ENCODE results near the gene GART.
"Not testable (repeated sequence)": the region's sequence is repeated elsewhere in the genome, so short reads cannot be mapped to it uniquely, and the experiment has no call there.

The GART gene

GRCh38 chr21:33522953-33523349 lies 19.0 kb downstream of the GART start:
- no peaks in the 10 kb centered on the region for H3K27me3 ChIP-seq (ENCODE audit: insufficient read depth, low read length)
- peaks cover 49% of the 10 kb centered on the region for H3K36me3 ChIP-seq (ENCODE audit: insufficient read depth, low read length)
- H3K4me1 ChIP-seq (ENCODE audit: insufficient read depth, low read length) = no peaks in the 10 kb centered on the region
- no peaks in the 10 kb centered on the region for H3K9me3 ChIP-seq (ENCODE audit: low read length)
- H3K4me3 ChIP-seq (ENCODE audit: low read length) = no peak overlapping the region
- no peak overlapping the region for H2AFZ ChIP-seq (ENCODE audit: low read depth, low read length)

DNA sequence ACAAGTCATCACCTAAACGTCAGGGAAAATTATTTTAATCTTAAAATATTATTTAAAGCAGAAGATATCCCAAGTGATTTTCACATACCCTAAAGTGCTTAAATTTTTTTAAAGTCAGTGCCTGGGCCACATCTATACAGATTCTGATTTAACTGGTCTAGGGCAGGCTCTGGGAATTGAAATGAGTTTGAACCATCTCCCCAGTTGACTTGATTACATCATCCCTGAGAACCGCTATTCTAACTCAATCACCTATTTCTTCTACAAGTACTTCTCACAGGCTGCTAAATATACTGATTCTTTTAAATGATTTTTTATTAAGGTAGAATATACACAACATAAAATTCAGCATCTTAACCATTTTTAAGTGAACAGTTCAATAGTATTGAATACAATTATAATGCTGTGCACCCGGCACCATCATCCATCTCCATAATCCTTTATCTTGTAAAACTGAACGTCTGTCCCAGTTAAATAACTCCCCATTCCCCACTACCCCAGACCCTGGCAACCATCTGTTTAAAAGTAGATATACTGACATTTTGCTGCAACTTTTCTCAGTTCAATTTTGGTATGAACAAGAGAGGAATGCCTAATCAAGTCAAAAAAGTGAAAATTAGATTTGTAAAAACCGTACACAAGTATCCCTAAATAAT lies 19.5 kb downstream of the GART start:
- H3K4me3 ChIP-seq (ENCODE audit: low read length) = no peak overlapping the region
- no peaks in the 10 kb centered on the region for H3K27me3 ChIP-seq (ENCODE audit: insufficient read depth, low read length)
- H2AFZ ChIP-seq (ENCODE audit: low read depth, low read length) = no peak overlapping the region
- peaks cover 50% of the 10 kb centered on the region for H3K36me3 ChIP-seq (ENCODE audit: insufficient read depth, low read length)
- no peaks in the 10 kb centered on the region for H3K4me1 ChIP-seq (ENCODE audit: insufficient read depth, low read length)
- H3K9me3 ChIP-seq (ENCODE audit: low read length) = no peaks in the 10 kb centered on the region

DNA sequence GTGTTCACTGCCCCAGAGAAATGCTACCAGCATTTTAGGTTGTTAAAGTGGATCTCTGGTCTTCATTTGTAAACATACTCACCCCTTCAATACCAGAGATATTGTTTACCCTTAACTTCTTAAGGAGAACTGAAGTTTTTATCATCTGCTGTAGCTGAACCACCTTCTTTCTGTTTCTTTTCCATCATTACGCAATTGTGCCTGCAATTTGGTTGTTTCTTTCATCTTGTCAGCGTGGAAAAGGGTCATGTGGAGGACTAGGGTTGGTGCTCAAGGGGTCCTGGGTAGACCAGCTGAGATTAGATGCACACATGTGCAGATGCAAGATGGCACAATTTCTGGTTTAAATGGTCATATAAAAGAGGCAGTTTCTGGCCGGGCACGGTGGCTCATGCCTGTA lies 23.0 kb downstream of the GART start:
- Histone ChIP-seq H3K4me3 (ENCODE audit: low read length) (no peak overlapping the region), H3K9me3 (ENCODE audit: low read length) (no peaks in the 10 kb centered on the region), H2AFZ (ENCODE audit: low read depth, low read length) (no peak overlapping the region), H3K4me1 (ENCODE audit: insufficient read depth, low read length) (no peaks in the 10 kb centered on the region), H3K36me3 (ENCODE audit: insufficient read depth, low read length) (peaks cover 54% of the 10 kb centered on the region), H3K27me3 (ENCODE audit: insufficient read depth, low read length) (no peaks in the 10 kb centered on the region)

- Histone ChIP-seq H3K27me3 (ENCODE audit: insufficient read depth, low read length) (no peaks in the 10 kb centered on the region), H2AFZ (ENCODE audit: low read depth, low read length) (no peak overlapping the region), H3K9me3 (ENCODE audit: low read length) (peaks cover 3% of the 10 kb centered on the region), H3K4me3 (ENCODE audit: low read length) (no peak overlapping the region), H3K4me1 (ENCODE audit: insufficient read depth, low read length) (no peaks in the 10 kb centered on the region), H3K36me3 (ENCODE audit: insufficient read depth, low read length) (peaks cover 69% of the 10 kb centered on the region)
Observed at GRCh38 chr21:33514229-33514628, 27.7 kb downstream of the GART start.

DNA sequence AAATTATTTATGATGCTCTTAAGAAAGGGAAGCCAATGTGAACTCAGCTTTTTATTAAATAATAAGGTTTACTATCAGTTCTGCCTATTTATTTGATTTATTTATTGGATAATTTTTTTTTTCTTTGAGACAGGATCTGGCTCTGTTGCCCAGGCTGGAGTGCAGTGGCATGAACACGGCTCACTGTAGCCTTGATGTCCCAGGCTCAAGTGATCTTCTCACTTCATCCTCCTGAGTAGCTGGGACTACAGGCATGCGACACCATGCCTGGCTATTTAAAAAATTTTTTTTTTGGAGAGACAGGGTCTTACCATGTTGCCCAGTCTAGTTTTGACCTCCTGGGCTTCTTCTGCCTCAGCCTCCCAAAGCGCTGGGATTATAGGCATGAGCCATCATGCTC lies 29.4 kb downstream of the GART start:
- no peak overlapping the region for H2AFZ ChIP-seq (ENCODE audit: low read depth, low read length)
- no peaks in the 10 kb centered on the region for H3K27me3 ChIP-seq (ENCODE audit: insufficient read depth, low read length)
- H3K4me3 ChIP-seq (ENCODE audit: low read length) = no peak overlapping the region
- peaks cover 3% of the 10 kb centered on the region for H3K9me3 ChIP-seq (ENCODE audit: low read length)
- peaks cover 75% of the 10 kb centered on the region for H3K36me3 ChIP-seq (ENCODE audit: insufficient read depth, low read length)
- H3K4me1 ChIP-seq (ENCODE audit: insufficient read depth, low read length) = no peaks in the 10 kb centered on the region

DNA sequence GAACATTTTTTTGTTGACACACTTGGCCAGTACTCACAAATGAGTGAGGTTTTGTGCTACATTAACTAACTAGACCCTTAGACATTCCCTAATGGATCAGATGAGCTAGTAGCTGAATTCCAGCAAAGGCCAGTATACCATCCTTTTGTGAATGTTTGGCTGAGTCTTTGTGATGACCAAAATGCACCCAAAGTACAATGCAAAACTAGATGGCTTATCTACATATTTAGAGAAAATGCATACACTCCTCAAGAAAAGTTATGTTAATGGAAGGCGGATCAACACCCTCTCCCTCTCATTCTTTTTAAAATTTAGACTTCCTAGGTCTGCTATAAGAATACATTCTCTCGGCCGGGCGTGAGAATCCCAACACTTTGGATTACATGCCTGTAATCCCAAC lies 30.3 kb downstream of the GART start:
- no peaks in the 10 kb centered on the region for H3K27me3 ChIP-seq (ENCODE audit: insufficient read depth, low read length)
- H3K36me3 ChIP-seq (ENCODE audit: insufficient read depth, low read length) = peaks cover 72% of the 10 kb centered on the region
- no peak overlapping the region for H3K4me3 ChIP-seq (ENCODE audit: low read length)
- no peaks in the 10 kb centered on the region for H3K4me1 ChIP-seq (ENCODE audit: insufficient read depth, low read length)
- H3K9me3 ChIP-seq (ENCODE audit: low read length) = peaks cover 6% of the 10 kb centered on the region
- no peak overlapping the region for H2AFZ ChIP-seq (ENCODE audit: low read depth, low read length)

- Histone ChIP-seq H3K4me3 (ENCODE audit: low read length) (no peak overlapping the region), H2AFZ (ENCODE audit: low read depth, low read length) (no peak overlapping the region), H3K27me3 (ENCODE audit: insufficient read depth, low read length) (no peaks in the 10 kb centered on the region), H3K36me3 (ENCODE audit: insufficient read depth, low read length) (peaks cover 68% of the 10 kb centered on the region), H3K9me3 (ENCODE audit: low read length) (peaks cover 6% of the 10 kb centered on the region), H3K4me1 (ENCODE audit: insufficient read depth, low read length) (no peaks in the 10 kb centered on the region)
Observed at GRCh38 chr21:33510826-33511225, 31.1 kb downstream of the GART start.

DNA sequence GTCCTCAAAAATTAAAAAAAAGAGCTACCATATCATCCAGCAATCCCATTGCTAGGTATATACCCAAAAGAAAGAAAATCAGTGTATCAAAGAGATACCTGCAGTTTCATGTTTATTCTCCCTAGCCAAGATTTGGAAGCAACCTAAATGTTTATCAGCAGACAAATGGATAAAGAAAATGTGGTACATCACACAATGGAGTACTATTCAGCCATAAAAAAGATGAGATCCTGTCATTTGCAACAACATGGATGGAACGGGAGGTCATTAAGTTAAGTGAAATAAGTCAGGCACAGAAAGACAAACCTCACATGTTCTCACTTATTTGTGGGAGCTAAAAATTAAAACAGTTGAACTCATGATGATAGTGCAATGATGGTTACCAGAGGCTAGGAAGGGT lies 34.9 kb downstream of the GART start:
- not testable (repeated sequence) for H3K4me3 ChIP-seq (ENCODE audit: low read length); H3K4me1 ChIP-seq (ENCODE audit: insufficient read depth, low read length); H3K9me3 ChIP-seq (ENCODE audit: low read length); H2AFZ ChIP-seq (ENCODE audit: low read depth, low read length); H3K27me3 ChIP-seq (ENCODE audit: insufficient read depth, low read length)
- H3K36me3 ChIP-seq (ENCODE audit: insufficient read depth, low read length) = peaks cover 68% of the 10 kb centered on the region

- Histone ChIP-seq H3K27me3 (ENCODE audit: insufficient read depth, low read length) (no peaks in the 10 kb centered on the region), H3K36me3 (ENCODE audit: insufficient read depth, low read length) (peaks cover 59% of the 10 kb centered on the region)
Observed at GRCh38 chr21:33505833-33506232, 36.1 kb downstream of the GART start.

DNA sequence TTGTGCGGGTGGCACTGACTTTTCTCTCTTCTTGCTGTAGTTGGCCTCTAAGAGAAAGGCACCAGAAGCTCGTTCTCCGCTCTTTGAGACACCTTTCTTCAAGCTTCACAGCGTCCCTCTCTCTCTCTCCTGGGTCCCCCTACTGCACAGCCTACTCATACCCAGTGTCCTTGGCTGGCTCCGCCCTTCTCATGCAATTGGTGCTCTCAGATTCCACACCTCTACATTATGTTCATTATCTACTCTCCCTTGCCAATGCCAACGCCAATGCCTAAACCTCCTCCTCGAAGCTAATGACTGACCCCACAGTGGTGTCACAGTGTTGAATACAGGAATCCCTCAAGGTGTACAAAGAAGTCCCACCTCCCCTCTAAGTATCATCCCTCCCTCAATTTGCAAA lies 45.6 kb downstream of the GART start:
- Histone ChIP-seq H3K27me3 (ENCODE audit: insufficient read depth, low read length) (no peaks in the 10 kb centered on the region), H3K9me3 (ENCODE audit: low read length) (no peaks in the 10 kb centered on the region), H3K4me3 (ENCODE audit: low read length) (no peak overlapping the region)

More at GRCh38 chr21:33505833-33506232, 36.1 kb downstream of the GART start:
- Histone ChIP-seq H3K9me3 (ENCODE audit: low read length) (peaks cover 5% of the 10 kb centered on the region), H2AFZ (ENCODE audit: low read depth, low read length) (no peak overlapping the region), H3K4me1 (ENCODE audit: insufficient read depth, low read length) (no peaks in the 10 kb centered on the region), H3K4me3 (ENCODE audit: low read length) (no peak overlapping the region)

GRCh38 chr21:33495743-33496142 lies 46.2 kb downstream of the GART start:
- peaks cover 4% of the 10 kb centered on the region for H3K4me1 ChIP-seq (ENCODE audit: insufficient read depth, low read length)
- H3K27me3 ChIP-seq (ENCODE audit: insufficient read depth, low read length) = no peaks in the 10 kb centered on the region
- no peak overlapping the region for H2AFZ ChIP-seq (ENCODE audit: low read depth, low read length)
- no peak overlapping the region for H3K4me3 ChIP-seq (ENCODE audit: low read length)
- no peaks in the 10 kb centered on the region for H3K9me3 ChIP-seq (ENCODE audit: low read length)
- no peaks in the 10 kb centered on the region for H3K36me3 ChIP-seq (ENCODE audit: insufficient read depth, low read length)

More for the DNA sequence above, 45.6 kb downstream of the GART start:
- Histone ChIP-seq H2AFZ (ENCODE audit: low read depth, low read length) (no peak overlapping the region), H3K36me3 (ENCODE audit: insufficient read depth, low read length) (no peaks in the 10 kb centered on the region), H3K4me1 (ENCODE audit: insufficient read depth, low read length) (no peaks in the 10 kb centered on the region)

GRCh38 chr21:33493756-33494155 lies 48.2 kb downstream of the GART start:
- peaks cover 5% of the 10 kb centered on the region for H3K4me1 ChIP-seq (ENCODE audit: insufficient read depth, low read length)
- no peaks in the 10 kb centered on the region for H3K36me3 ChIP-seq (ENCODE audit: insufficient read depth, low read length)
- H3K9me3 ChIP-seq (ENCODE audit: low read length) = no peaks in the 10 kb centered on the region
- H2AFZ ChIP-seq (ENCODE audit: low read depth, low read length) = no peak overlapping the region
- no peak overlapping the region for H3K4me3 ChIP-seq (ENCODE audit: low read length)
- no peaks in the 10 kb centered on the region for H3K27me3 ChIP-seq (ENCODE audit: insufficient read depth, low read length)

- Histone ChIP-seq H3K36me3 (ENCODE audit: insufficient read depth, low read length) (no peaks in the 10 kb centered on the region), H2AFZ (ENCODE audit: low read depth, low read length) (no peak overlapping the region), H3K4me3 (ENCODE audit: low read length) (no peak overlapping the region), H3K9me3 (ENCODE audit: low read length) (no peaks in the 10 kb centered on the region), H3K27me3 (ENCODE audit: insufficient read depth, low read length) (no peaks in the 10 kb centered on the region), H3K4me1 (ENCODE audit: insufficient read depth, low read length) (peaks cover 5% of the 10 kb centered on the region)
Observed at GRCh38 chr21:33492571-33492970, 49.3 kb downstream of the GART start.

Measured in neuron (in vitro differentiated cells).